ENCODE data around the gene ADGRL3. TPM values are rescaled to one million over a fixed set of nuclear protein-coding genes. Genes with fewer than 3 reads are reported as not detected.

Gene ADGRL3
- total and polyA plus RNA-seq, 4 donors, result 0.07 to 1.7 (median 0.82) TPM

DNA sequence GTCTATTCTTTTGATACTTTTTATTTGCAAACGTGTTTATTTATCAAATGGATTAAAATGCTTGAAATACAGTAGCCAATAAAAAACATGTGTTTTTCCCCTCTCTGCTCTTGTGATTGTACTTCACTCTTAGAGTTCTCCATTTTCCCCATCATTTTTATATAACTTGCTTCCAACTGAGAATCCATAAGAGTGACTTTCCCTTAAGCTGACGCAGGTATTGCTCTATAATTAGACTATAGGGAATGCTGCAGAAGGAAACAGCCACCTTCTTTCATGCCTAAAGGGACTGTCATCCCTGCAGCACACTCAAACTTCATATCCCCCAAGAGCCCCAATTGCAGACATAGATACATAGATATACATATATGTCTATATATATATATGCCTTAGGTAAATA is 456.9 kb downstream of the ADGRL3 start (continued):
- TF ChIP-seq, protein P1, sequence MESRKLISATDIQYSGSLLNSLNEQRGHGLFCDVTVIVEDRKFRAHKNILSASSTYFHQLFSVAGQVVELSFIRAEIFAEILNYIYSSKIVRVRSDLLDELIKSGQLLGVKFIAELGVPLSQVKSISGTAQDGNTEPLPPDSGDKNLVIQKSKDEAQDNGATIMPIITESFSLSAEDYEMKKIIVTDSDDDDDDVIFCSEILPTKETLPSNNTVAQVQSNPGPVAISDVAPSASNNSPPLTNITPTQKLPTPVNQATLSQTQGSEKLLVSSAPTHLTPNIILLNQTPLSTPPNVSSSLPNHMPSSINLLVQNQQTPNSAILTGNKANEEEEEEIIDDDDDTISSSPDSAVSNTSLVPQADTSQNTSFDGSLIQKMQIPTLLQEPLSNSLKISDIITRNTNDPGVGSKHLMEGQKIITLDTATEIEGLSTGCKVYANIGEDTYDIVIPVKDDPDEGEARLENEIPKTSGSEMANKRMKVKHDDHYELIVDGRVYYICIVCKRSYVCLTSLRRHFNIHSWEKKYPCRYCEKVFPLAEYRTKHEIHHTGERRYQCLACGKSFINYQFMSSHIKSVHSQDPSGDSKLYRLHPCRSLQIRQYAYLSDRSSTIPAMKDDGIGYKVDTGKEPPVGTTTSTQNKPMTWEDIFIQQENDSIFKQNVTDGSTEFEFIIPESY (IDR thresholded peaks at IDR 0.05), result no peak
- TF ChIP-seq RAD21 (IDR thresholded peaks at IDR 0.05) (no peak), TAF1 (conservative IDR thresholded peaks at IDR 0.05) (no peak), HNF4A (conservative IDR thresholded peaks at IDR 0.05) (no peak)

DNA sequence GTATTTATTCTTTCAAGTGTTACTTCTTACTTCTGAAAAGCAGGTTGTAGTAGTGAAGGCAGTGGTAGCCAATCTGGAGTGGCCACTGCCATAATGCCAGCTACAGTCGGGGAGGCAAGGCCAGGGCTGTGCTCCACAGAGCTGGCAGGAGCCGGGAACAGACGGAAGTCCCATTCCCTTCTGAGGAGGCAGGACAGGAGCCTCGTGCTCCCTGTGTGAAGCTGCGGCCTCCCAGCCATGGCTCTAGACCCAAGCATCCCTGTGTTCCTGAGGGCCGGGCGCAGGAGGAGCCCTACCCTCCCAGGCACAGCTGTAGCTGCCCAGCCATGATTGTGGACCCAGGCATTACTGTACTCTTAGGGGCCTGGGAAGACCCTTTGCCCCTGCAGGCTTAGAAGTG is 461.8 kb downstream of the ADGRL3 start:
- DNase-seq (ENCODE audit: low spot score), result no peak
- TF ChIP-seq FOXA2 (IDR thresholded peaks at IDR 0.05) (no peak), HNF4A (conservative IDR thresholded peaks at IDR 0.05) (no peak), YY1 (IDR thresholded peaks at IDR 0.05) (no peak), EGR1 (IDR thresholded peaks at IDR 0.05; ENCODE audit: low read depth in 2 of 2) (no peak), JUND (IDR thresholded peaks at IDR 0.05) (no peak), FOXA1 (IDR thresholded peaks at IDR 0.05) (no peak), GABPA (IDR thresholded peaks at IDR 0.05 in 1 of 2, conservative IDR thresholded peaks at IDR 0.05 in 1 of 2) (no peak)
- TF ChIP-seq, protein P2, sequence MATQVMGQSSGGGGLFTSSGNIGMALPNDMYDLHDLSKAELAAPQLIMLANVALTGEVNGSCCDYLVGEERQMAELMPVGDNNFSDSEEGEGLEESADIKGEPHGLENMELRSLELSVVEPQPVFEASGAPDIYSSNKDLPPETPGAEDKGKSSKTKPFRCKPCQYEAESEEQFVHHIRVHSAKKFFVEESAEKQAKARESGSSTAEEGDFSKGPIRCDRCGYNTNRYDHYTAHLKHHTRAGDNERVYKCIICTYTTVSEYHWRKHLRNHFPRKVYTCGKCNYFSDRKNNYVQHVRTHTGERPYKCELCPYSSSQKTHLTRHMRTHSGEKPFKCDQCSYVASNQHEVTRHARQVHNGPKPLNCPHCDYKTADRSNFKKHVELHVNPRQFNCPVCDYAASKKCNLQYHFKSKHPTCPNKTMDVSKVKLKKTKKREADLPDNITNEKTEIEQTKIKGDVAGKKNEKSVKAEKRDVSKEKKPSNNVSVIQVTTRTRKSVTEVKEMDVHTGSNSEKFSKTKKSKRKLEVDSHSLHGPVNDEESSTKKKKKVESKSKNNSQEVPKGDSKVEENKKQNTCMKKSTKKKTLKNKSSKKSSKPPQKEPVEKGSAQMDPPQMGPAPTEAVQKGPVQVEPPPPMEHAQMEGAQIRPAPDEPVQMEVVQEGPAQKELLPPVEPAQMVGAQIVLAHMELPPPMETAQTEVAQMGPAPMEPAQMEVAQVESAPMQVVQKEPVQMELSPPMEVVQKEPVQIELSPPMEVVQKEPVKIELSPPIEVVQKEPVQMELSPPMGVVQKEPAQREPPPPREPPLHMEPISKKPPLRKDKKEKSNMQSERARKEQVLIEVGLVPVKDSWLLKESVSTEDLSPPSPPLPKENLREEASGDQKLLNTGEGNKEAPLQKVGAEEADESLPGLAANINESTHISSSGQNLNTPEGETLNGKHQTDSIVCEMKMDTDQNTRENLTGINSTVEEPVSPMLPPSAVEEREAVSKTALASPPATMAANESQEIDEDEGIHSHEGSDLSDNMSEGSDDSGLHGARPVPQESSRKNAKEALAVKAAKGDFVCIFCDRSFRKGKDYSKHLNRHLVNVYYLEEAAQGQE (IDR thresholded peaks at IDR 0.05), result no peak
- TF ChIP-seq, protein P1 (IDR thresholded peaks at IDR 0.05), result no peak
- TF ChIP-seq, protein P3, sequence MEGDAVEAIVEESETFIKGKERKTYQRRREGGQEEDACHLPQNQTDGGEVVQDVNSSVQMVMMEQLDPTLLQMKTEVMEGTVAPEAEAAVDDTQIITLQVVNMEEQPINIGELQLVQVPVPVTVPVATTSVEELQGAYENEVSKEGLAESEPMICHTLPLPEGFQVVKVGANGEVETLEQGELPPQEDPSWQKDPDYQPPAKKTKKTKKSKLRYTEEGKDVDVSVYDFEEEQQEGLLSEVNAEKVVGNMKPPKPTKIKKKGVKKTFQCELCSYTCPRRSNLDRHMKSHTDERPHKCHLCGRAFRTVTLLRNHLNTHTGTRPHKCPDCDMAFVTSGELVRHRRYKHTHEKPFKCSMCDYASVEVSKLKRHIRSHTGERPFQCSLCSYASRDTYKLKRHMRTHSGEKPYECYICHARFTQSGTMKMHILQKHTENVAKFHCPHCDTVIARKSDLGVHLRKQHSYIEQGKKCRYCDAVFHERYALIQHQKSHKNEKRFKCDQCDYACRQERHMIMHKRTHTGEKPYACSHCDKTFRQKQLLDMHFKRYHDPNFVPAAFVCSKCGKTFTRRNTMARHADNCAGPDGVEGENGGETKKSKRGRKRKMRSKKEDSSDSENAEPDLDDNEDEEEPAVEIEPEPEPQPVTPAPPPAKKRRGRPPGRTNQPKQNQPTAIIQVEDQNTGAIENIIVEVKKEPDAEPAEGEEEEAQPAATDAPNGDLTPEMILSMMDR (IDR thresholded peaks at IDR 0.05; ENCODE audit: low read depth, low read length, missing input control), result no peak
- Histone ChIP-seq H3K9ac (ENCODE audit: low read depth in 1 of 2, low read length in 2 of 2) (no peak overlapping the region), H3K4me1 (ENCODE audit: control insufficient read depth in 4 of 4, insufficient read depth in 4 of 4, low read length in 3 of 4) (no peaks in the 10 kb centered on the region), H3K27me3 (ENCODE audit: control insufficient read depth in 4 of 4, insufficient read depth in 4 of 4, low read length in 3 of 4) (no peaks in the 10 kb centered on the region), H3K27ac (ENCODE audit: low read depth in 1 of 2, low read length in 2 of 2) (no peak overlapping the region), H3K4me3 (ENCODE audit: low read depth in 1 of 3, low read length in 3 of 3) (no peak overlapping the region), H3K36me3 (ENCODE audit: control insufficient read depth in 4 of 4, insufficient read depth in 3 of 4, low read depth in 1 of 4, low read length in 3 of 4) (no peaks in the 10 kb centered on the region), H3K9me3 (ENCODE audit: control insufficient read depth in 4 of 4, low read length in 3 of 4) (peaks cover 0 to 6% (median 2%) of the 10 kb centered on the region in 4 donors)
- 95% methylated on average over 7 of the region's 7 CpGs for WGBS

Data from liver (tissue), 9 donors.